T follicular helper cell (primary cell): ENCODE results near the gene AIM2.
"Not testable (repeated sequence)": the region's sequence is repeated elsewhere in the genome, so short reads cannot be mapped to it uniquely, and the experiment has no call there.

Source experiments
- DNase-seq: peaks from one replicate; pipeline ENCODE4 v3.0.0-alpha.2; 2020; ENCODE audit warnings: low read depth

The AIM2 gene

GRCh38 chr1:159079525-159079924 is 3.0 kb upstream of the AIM2 start:
- DNase-seq: no peak

- peak; percentile 74 for DNase-seq
These were observed 775 bp upstream of the AIM2 start for GRCh38 chr1:159077120-159077961.

- DNase-seq: no peak
These were observed 4.5 kb downstream of the AIM2 start for GRCh38 chr1:159071970-159072582.

GRCh38 chr1:159068886-159069285 is 7.7 kb downstream of the AIM2 start:
- no peak for DNase-seq

GRCh38 chr1:159067699-159068621 is 8.6 kb downstream of the AIM2 start:
- DNase-seq: no peak

GRCh38 chr1:159066108-159066507 is 10.5 kb downstream of the AIM2 start:
- no peak for DNase-seq

- no peak for DNase-seq
These were observed 11.5 kb downstream of the AIM2 start for GRCh38 chr1:159065106-159065505.

- DNase-seq: no peak
These were observed 17.8 kb downstream of the AIM2 start for GRCh38 chr1:159058751-159059150.

- no peak for DNase-seq
These were observed 20.4 kb downstream of the AIM2 start for GRCh38 chr1:159056069-159056698.

- no peak for DNase-seq
These were observed 21.4 kb downstream of the AIM2 start for GRCh38 chr1:159055181-159055641.

GRCh38 chr1:159054427-159054826 is 22.1 kb downstream of the AIM2 start:
- DNase-seq: no peak

GRCh38 chr1:159051436-159051835 is 25.1 kb downstream of the AIM2 start:
- DNase-seq: no peak

GRCh38 chr1:159046486-159046885 is 30.1 kb downstream of the AIM2 start:
- not testable (repeated sequence) for DNase-seq

GRCh38 chr1:159040893-159041724 is 35.5 kb downstream of the AIM2 start:
- no peak for DNase-seq

- DNase-seq: no peak
These were observed 36.4 kb downstream of the AIM2 start for GRCh38 chr1:159040206-159040605.

- no peak for DNase-seq
These were observed 45.6 kb downstream of the AIM2 start for GRCh38 chr1:159030877-159031447.

GRCh38 chr1:159030311-159030710 is 46.3 kb downstream of the AIM2 start:
- no peak for DNase-seq

- not testable (repeated sequence) for DNase-seq
These were observed 49.7 kb downstream of the AIM2 start for GRCh38 chr1:159026841-159027240.

- no peak for DNase-seq
These were observed 51.5 kb downstream of the AIM2 start for GRCh38 chr1:159025043-159025442.

GRCh38 chr1:159023723-159024122 is 52.8 kb downstream of the AIM2 start:
- no peak for DNase-seq
